ENCODE data around the gene CEACAM4.
"Not testable (repeated sequence)": the region's sequence is repeated elsewhere in the genome, so short reads cannot be mapped to it uniquely, and the experiment has no call there.

The CEACAM4 gene

DNA sequence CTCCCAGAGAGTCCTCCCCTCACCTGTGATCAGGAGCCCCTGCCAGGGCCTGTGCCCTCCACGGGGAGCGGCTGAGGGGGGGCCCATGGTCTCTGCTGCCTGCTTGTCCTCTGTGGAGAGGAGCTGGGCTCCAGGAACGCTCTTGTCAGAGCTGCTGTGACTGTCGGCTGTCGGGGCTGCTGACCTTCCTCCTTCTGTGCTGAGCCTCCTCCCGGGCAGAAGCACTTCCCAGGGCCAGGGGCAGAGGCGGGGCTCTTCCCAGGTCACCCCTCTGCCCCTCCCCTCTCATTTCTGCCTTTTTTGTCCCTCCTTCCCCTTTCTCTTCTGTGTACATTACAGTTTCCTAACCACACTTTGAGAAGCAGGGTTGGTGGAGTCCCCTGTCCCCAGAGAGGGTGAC lies at the start of gene CEACAM4:
Gene CEACAM4, minus strand, starts transcription at position 198 of the 400 bp plus-strand sequence. Its CDS starts 111 bp downstream, at position 87.
- DNase-seq = no peak

- DNase-seq = no peak
These were observed 44.6 kb upstream of the CEACAM4 start for GRCh38 chr19:41671486-41671885.

- no peak for DNase-seq
These were observed 43.9 kb upstream of the CEACAM4 start for GRCh38 chr19:41670755-41671154.

DNA sequence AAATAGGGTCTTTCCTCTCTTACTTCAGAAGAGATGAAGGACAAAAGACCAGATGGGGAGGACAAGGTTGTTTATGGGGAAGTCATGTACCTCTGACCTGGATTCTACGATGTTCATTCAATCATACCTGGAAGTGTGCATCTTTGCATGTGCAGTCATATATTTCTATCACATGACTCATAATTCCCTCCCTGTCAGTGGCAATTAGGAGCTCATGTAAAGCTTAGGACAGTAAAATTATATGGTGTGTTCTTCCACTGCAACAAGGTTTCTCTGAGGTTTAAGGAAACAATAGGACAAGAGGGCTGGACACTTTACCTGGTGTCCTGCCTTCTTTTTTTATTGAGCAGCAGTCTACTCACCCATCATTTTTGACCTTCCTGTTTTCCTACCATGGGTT lies 41.4 kb upstream of the CEACAM4 start:
- no peak for DNase-seq

- DNase-seq = no peak
These were observed 39.2 kb upstream of the CEACAM4 start for GRCh38 chr19:41666075-41666474.

- no peak for DNase-seq
These were observed 30.3 kb upstream of the CEACAM4 start for GRCh38 chr19:41657157-41657556.

- DNase-seq = not testable (repeated sequence)
These were observed 29.9 kb upstream of the CEACAM4 start for GRCh38 chr19:41656756-41657155.

GRCh38 chr19:41652250-41652649 lies 25.4 kb upstream of the CEACAM4 start:
- no peak for DNase-seq

GRCh38 chr19:41649827-41650226 lies 23.0 kb upstream of the CEACAM4 start:
- DNase-seq = no peak

DNA sequence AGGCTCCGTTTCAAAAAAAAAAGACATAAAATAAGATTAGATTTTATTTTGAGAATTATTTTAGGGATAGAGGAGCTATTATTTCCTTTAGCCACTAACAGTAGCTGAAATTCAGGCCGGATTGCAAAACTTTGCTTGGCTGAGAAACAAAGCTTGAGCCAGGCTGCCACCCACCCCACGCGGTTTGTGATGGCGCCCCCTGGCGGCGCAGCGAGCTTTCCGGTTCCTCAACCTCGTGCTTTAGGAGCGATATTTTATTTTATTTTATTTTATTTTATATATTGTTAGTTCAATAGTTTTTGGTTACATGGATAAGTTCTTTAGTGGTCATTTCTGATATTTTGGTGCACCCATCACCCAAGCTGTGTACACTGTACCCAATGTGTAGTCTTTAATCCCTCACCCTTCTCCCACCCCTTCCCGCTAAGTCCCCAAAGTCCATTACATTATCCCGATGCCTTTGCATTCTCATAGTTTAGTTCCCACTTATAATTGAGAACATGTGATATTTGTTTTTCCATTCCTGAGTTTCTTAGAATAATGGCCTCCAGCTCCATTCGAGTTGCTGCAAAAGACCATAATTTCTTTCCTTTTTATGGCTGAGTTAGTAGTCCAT lies 19.8 kb upstream of the CEACAM4 start:
- no peak for DNase-seq

- DNase-seq = no peak
These were observed 15.1 kb upstream of the CEACAM4 start for GRCh38 chr19:41641879-41642485.

- no peak for DNase-seq
These were observed 11.8 kb upstream of the CEACAM4 start for GRCh38 chr19:41638641-41639081.

DNA sequence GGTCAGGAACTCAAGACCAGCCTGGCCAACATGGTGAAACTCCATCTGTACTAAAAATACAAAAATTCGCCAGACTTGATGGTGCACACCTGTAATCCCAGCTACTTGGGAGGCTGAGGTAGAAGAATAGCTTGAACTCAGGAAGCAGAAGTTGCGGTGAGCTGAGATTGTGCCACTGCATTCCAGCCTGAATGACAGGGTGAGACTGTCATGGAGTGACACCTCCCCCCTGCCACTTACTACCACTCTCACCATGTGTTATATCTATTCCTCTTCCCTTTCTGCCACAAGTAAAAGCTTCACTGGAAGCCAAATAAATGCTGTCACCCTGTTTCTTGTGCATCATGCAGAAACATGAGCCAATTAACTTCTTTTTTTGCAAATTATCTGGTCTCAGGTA lies 10.6 kb upstream of the CEACAM4 start:
- DNase-seq = no peak

- no peak for DNase-seq
These were observed 1.2 kb upstream of the CEACAM4 start for GRCh38 chr19:41627966-41628675.

DNA sequence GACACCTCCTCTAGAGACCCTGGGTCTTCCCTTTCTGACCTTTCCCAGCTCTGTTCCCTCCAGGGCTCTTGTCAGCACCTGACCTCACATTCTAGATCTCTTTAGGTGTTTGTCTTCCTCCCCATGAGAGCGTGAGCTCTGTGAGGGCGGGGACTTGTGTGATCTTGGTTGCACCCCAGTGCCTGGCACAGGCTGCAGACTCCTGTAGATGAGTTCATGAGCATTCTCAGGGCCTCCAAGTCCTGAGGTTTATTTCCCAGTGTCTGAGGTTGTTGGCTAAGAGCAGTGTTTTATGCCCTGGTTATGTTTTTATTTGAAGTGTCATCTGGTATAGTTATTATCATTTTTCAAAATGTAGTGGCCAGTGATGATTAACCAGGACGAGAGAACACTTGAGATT lies 596 bp downstream of the CEACAM4 start:
- DNase-seq = no peak

DNA sequence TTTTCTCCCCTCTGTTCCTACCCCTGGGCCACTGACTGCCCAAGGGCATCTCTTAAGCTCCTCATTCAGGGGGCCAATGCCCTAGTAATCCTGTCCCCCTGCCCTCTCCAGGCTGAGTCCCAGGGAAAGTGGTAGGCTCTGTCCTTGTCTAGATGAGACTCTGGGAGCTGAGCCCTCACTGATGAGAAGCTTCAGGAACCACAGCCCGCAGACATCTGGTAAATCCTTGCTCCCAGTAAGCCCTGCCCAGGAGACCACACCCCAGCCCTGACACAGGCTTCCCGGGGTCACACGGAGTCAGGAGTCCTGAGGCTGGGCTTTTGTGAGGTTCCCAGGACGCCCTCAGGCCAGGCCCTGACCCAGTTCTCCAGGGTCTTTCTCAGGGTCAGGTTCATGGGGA lies 1.9 kb downstream of the CEACAM4 start:
- DNase-seq = no peak

GRCh38 chr19:41624515-41624914 lies 2.4 kb downstream of the CEACAM4 start:
- DNase-seq = no peak

GRCh38 chr19:41623360-41623759 lies 3.5 kb downstream of the CEACAM4 start:
- DNase-seq = no peak

GRCh38 chr19:41621654-41622053 lies 5.2 kb downstream of the CEACAM4 start:
- no peak for DNase-seq

GRCh38 chr19:41621226-41621625 lies 5.6 kb downstream of the CEACAM4 start:
- DNase-seq = no peak

DNA sequence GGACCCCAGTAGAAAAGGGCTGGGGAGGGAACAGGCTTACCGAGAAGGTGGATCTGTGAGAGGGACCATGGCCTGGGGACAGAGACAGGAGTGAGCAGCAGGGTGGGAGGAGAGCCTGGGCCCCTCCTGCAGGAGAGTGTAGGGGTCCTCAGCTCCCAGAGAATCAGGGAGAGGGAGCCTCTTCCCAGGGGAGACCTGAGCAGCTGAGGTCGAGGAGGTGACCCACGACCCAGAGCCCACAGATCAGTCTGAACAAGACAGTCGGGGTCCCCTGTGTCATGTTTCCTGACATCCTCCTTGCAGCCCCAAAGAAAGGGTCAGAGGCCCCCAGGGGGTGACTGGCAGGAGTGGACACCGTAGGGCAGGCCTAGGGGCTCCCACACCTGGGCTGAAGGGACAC lies 6.7 kb downstream of the CEACAM4 start:
- DNase-seq = no peak

DNA sequence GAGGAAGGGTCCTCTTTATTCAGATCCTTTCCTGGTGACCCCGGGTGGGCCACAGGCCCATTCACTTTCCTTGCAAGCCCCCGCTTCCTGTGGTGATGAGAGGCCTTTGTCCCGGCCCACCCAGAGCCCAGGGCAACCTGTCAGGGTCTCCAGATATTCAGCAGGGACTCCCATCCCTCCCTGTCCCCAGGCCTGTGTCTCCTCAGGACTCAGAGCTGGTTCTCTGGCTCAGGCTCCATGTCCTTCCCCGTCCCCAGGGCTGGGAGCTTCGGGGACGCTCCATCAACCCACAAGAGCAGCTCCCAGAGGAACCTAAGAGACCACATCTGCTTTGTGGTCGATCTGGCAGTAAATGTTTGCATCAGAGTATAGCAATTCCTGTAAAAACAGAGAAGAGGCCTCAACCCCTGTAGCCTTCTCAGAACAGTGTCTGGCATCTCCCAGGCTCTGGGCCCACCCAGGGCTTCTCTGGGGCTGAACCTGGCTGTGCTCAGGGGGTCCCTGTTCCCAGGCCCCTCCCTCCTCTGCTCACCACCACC lies 7.8 kb downstream of the CEACAM4 start:
- no peak for DNase-seq

DNA sequence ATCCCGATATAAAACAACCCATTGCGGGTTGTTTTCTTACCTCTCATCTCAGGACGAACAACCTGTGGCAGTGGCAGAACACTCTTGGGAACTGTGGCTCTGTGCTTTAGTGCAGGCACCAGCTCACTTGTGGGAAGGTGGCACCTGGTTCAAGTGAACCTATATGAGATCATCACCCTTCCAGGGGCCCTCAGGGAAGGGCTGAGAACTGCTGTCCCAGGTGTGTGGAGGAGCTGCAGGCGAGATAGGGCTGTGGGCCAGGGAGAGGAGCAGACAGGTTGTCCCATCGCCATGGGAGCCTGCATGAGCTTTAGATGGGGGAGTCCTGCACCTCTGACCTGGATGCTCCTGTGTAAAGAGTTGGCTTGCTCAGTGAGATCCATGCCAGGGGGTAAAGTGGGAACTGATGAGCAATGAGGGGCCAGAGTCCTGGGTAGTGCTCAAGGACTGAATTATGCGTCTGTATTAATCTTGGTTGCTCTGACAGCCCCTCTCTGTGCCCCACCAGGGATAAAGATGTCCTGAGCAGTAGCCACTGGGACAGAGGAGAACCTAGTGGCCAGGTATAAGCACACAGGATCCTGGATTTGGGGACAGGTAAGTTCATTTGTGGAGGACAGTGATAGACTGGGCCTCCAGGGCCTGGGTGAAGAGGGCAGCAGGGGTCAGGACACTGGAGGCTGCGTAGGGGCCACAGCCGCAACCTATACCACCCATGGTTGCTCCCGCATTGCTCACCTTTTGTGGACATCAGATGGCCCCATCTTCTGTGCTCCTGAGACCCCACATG lies 8.7 kb downstream of the CEACAM4 start:
- no peak for DNase-seq
